K562 (cell line): ENCODE measurements around the gene TAS2R39.
"Not testable (repeated sequence)": the region's sequence is repeated elsewhere in the genome, so short reads cannot be mapped to it uniquely, and the experiment has no call there.

Experiments
- ATF7 ChIP-seq: fragments of 450-650 bp; IDR thresholded peaks from 2 replicates; pipeline ENCODE4 v1.7.1; 2014; ENCODE audit warnings: mild to moderate bottlenecking, moderate library complexity
- CREB1 ChIP-seq, 2 experiments: sonication (generic) in 1 of 2; formaldehyde crosslinking in 1 of 2; IDR thresholded peaks; 2 replicates each; pipeline versions ENCODE4 v1.6.1 to v1.8.0; 2012 to 2022; ENCODE audit warnings: inconsistent platforms in 1 of 2, mild to moderate bottlenecking in 1 of 2, missing genetic modification reagents in 1 of 2, moderate library complexity in 1 of 2
- ELK1 ChIP-seq: sonication (generic); formaldehyde crosslinking; IDR thresholded peaks from 2 replicates; pipeline ENCODE4 v1.8.1; 2022; ENCODE audit warnings: missing genetic modification reagents
- HNRNPLL ChIP-seq: fragments of 200-400 bp; formaldehyde crosslinking; IDR thresholded peaks from 2 replicates; pipeline ENCODE4 v1.6.1; 2017; ENCODE audit warnings: low read length, low read depth, mild to moderate bottlenecking; ENCODE audit not compliant: poor library complexity, severe bottlenecking
- ILK ChIP-seq: fragments of 450-650 bp; IDR thresholded peaks from 2 replicates; pipeline ENCODE4 v1.6.1; 2016; ENCODE audit warnings: missing genetic modification characterization, low read depth, mild to moderate bottlenecking, missing compliant biosample characterization, moderate library complexity, borderline replicate concordance
- MYNN ChIP-seq, 2 experiments: sonication (generic); formaldehyde crosslinking in 1 of 2; IDR thresholded peaks; 2 replicates each; pipeline versions ENCODE4 v1.5.0 to v1.6.1; 2016 to 2020; ENCODE audit warnings: antibody characterized with exemption in 1 of 2, missing genetic modification reagents in 1 of 2
- STAG1 ChIP-seq: sonication (generic); formaldehyde crosslinking; IDR thresholded peaks from 2 replicates; pipeline ENCODE4 v1.5.0; 2020; ENCODE audit warnings: missing genetic modification reagents, borderline replicate concordance
- TAF1 ChIP-seq: IDR thresholded peaks from 2 replicates; pipeline ENCODE4 v1.6.1; 2011; ENCODE audit warnings: mild to moderate bottlenecking, low read length, moderate library complexity; ENCODE audit not compliant: insufficient read depth, control insufficient read depth, severe bottlenecking; ENCODE audit errors: extremely low read depth
- THRA ChIP-seq: fragments of 450-650 bp; IDR thresholded peaks from 2 replicates; pipeline ENCODE4 v1.6.1; 2017; ENCODE audit warnings: mild to moderate bottlenecking, moderate library complexity
- TSC22D4 ChIP-seq: fragments of 450-650 bp; IDR thresholded peaks from 2 replicates; pipeline ENCODE4 v1.6.1; 2016; ENCODE audit warnings: missing genetic modification characterization, missing biosample characterization, control low read depth
- XRCC5 ChIP-seq: fragments of 200-400 bp; formaldehyde crosslinking; IDR thresholded peaks from 2 replicates; pipeline ENCODE4 v1.6.1; 2017; ENCODE audit warnings: low read depth, mild to moderate bottlenecking, low read length
- ZNF277 ChIP-seq: fragments of 250-450 bp; sonication (Bioruptor Pico); IDR thresholded peaks from 2 replicates; pipeline ENCODE4 v1.8.0; 2022; ENCODE audit warnings: inconsistent platforms, mild to moderate bottlenecking, moderate library complexity, borderline replicate concordance

DNA sequence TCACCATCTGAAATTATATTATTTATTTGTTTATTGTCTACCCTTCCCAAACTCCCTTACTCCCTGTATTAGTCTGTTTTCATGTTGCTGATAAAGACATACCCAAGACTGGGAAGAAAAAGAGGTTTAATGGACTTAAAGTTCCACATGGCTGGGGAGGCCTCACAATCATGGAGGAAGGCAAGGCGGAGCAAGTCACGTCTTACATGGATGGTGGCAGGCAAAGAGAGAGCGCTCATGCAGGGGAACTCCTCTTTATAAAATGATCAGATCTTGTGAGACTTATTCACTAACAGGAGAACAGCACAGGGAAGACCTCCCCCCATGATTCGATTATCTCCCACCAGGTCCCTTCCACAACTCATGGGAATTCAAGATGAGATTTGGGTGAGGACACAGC lies 30.3 kb downstream of the TAS2R39 start:
- not testable (repeated sequence) for TF ChIP-seq ATF7; STAG1 (CRISPR knock-in tag); ELK1 (CRISPR knock-in tag); TAF1; TSC22D4; XRCC5; ILK (tag); MYNN (IDR thresholded peaks at IDR 0.05); MYNN (CRISPR knock-in tag; IDR thresholded peaks at IDR 0.05); CREB1 (IDR thresholded peaks at IDR 0.05); CREB1 (CRISPR knock-in tag; IDR thresholded peaks at IDR 0.05); THRA; HNRNPLL; ZNF277 (CRISPR knock-in tag)
